Fibroblast of villous mesenchyme (primary cell): ENCODE measurements around the gene BCL11A. TPM values are rescaled to one million over a fixed set of nuclear protein-coding genes. Genes with fewer than 3 reads are reported as not detected.

Experiments used
- DNase-seq: peaks from one replicate; pipeline ENCODE4 v3.0.0-alpha.2; 2010; ENCODE audit warnings: low read depth
- H3K4me3 ChIP-seq: 2 replicates; pipeline ENCODE4 v1.5.1; 2011; ENCODE audit warnings: low read depth, mild to moderate bottlenecking, low read length
- total RNA-seq: library from RNA; depleted of rRNA; stranded (reverse); fragments of >200 nt; gene quantifications from 2 replicates; pipeline ENCODE4 v1.2.3, GENCODE V29; 2012
- TF ChIP-seq, protein P1 (sequence below): IDR thresholded peaks from 2 replicates; pipeline ENCODE4 v1.5.1; 2012; ENCODE audit warnings: low read depth, mild to moderate bottlenecking, low read length; ENCODE audit not compliant: insufficient read depth

The BCL11A gene
- total RNA-seq, 1 donor: 0.43 TPM

DNA sequence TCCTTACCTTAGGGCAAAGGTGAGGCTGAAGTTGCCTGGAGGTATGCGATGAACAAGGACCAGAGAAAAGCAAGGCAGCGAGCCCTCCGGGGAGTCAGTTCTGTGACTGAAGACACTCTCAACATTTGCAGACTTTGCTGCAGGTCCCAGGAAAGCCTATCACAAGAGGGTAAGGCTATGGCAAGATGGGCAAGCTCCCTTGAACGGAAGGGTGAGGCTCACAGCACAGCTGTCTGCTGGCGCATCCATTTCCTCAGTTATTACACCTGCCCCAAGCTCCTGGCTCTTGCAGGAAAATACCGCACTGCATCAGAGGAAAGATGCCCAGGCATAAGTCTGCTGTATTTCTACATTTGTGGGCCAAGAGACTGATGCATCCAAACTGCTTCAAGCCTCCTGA lies 141.4 kb downstream of the BCL11A start:
- no peak for DNase-seq
- TF ChIP-seq, protein P1, sequence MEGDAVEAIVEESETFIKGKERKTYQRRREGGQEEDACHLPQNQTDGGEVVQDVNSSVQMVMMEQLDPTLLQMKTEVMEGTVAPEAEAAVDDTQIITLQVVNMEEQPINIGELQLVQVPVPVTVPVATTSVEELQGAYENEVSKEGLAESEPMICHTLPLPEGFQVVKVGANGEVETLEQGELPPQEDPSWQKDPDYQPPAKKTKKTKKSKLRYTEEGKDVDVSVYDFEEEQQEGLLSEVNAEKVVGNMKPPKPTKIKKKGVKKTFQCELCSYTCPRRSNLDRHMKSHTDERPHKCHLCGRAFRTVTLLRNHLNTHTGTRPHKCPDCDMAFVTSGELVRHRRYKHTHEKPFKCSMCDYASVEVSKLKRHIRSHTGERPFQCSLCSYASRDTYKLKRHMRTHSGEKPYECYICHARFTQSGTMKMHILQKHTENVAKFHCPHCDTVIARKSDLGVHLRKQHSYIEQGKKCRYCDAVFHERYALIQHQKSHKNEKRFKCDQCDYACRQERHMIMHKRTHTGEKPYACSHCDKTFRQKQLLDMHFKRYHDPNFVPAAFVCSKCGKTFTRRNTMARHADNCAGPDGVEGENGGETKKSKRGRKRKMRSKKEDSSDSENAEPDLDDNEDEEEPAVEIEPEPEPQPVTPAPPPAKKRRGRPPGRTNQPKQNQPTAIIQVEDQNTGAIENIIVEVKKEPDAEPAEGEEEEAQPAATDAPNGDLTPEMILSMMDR: no peak
- H3K4me3 ChIP-seq: no peak overlapping the region

DNA sequence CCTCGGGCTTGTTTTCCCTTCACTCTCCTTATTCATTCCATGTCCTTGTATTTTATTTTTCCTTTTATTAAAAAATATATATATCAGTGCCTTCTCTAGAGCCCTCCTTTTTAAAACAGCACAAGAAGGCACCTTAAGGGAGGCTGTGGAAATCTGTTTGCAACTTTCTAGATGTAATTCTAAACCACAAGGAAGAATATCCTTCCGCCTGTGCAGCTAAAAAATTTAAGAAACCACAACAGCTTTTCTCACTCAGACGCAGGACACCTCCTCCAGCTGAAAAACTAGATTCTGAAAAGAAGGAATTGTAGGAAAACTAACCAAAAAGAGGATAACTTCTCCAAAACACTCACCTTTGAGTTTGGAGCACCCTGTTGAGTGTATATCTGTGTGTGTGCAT lies 142.2 kb downstream of the BCL11A start:
- TF ChIP-seq, protein P1: no peak
- peak; percentile 14 for DNase-seq

DNA sequence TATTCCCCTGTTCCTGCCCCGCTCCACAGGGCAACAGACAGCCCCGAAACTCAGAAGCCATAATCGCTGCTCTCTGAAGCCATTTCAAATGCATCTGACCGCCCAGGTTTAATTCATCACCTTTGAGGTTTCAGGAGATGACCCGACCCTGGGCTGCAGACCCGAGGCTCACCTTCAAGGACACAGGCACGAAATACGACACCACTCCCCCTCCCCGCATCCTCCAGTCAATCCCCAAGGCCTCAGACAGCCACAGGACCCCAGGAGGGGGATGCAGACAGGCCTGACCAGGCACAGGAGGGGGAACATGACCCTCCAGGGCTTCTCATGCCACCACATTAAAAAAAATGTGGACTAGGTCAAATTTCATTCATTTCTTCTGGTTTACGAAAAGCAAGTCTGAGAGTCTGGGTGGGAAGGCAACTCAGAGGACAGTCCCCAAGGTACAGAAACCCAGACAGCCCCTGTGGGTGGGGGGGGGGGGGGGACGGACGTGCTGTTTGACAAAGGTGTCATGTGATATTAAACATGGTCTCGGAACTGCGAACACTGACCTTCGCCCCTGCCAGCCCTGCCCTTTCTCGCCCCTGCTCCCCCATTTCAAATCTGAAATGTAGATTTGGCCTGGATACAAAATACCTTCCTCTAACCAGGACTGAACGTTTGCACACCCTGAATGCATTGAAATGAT lies 142.9 kb downstream of the BCL11A start:
- TF ChIP-seq, protein P1: no peak
- no peak overlapping the region for H3K4me3 ChIP-seq
- no peak for DNase-seq

More for the DNA sequence above, 142.2 kb downstream of the BCL11A start:
- H3K4me3 ChIP-seq: no peak overlapping the region

DNA sequence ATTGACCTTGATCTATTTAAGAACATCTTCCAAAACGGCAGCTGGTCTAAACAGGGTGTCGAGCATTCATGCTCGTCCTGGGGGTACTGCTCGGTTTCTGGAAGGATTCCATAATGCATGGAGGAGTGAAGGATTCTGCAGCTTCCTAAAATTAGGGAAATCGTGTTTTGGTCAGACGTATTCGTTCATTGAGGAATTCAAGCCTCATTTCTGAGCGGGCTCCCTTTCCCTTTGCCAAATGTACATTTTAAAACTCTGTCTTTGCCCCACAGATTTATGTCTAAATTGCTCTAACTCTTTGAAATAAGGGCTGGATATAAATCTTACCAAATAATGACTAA lies 144.0 kb downstream of the BCL11A start:
- DNase-seq: no peak
- TF ChIP-seq, protein P1: no peak
- no peak overlapping the region for H3K4me3 ChIP-seq

DNA sequence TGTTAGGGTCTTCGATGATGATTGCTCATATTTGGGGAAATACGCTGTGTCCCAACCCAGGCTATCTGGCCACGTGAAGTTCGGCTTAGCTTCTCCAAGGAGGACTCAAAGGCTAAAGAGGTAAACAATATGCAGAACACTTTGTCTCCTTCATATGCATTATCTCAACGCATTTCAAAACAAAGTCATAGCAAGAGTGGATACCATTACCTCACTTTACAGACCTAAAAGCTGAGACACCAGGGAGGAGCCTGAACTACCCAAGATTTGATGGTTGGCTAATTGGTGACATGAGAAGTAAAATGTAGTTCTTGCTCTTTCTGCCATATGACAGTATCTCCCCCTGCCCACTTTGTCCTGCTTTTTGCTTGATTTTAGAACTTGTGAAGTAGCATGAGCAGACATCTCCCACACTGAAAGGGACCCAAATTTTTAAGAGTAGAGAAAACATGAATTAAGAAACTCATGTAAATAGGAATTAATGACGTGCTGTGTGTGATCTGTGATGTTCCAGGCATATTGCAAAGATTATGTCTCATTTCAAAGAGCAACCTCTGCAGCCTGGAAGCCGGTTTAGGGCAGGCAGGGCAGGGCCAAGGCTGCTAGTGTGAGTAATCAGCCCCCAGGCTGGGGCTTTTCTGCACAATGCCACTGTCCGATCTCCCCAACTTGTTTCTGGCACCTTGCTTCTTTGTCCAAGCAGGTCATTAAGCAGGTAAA lies 144.5 kb downstream of the BCL11A start:
- no peak overlapping the region for H3K4me3 ChIP-seq
- no peak for DNase-seq
- TF ChIP-seq, protein P1: no peak

DNA sequence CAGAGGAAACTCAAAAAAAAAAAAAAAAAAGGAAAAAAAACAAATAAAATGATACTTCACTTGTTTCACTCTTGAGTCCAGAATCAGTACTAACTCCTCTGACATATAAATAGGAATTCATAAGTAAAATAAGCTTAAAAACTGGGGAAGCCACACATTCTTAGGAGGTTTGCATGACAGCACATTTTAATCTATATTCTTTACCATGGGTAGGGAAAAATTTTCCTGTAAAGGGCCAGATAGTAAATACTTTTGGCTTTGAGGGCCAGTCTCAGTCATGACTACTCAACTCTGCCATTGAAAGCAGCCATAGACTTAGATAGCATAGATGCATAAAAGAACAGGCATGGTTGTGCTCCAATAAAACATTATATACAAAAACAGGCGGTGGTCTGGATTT lies 145.2 kb downstream of the BCL11A start:
- no peak for DNase-seq
- TF ChIP-seq, protein P1: no peak
- H3K4me3 ChIP-seq: no peak overlapping the region
